GM12801 (cell line): ENCODE data around the gene RAB27B.

ENCODE experiments used
- CTCF ChIP-seq: IDR thresholded peaks from one replicate; pipeline ENCODE4 v1.5.1; 2011; ENCODE audit warnings: control low read depth; ENCODE audit not compliant: insufficient read length; ENCODE audit errors: extremely low read depth

The RAB27B gene, protein sequence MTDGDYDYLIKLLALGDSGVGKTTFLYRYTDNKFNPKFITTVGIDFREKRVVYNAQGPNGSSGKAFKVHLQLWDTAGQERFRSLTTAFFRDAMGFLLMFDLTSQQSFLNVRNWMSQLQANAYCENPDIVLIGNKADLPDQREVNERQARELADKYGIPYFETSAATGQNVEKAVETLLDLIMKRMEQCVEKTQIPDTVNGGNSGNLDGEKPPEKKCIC

DNA sequence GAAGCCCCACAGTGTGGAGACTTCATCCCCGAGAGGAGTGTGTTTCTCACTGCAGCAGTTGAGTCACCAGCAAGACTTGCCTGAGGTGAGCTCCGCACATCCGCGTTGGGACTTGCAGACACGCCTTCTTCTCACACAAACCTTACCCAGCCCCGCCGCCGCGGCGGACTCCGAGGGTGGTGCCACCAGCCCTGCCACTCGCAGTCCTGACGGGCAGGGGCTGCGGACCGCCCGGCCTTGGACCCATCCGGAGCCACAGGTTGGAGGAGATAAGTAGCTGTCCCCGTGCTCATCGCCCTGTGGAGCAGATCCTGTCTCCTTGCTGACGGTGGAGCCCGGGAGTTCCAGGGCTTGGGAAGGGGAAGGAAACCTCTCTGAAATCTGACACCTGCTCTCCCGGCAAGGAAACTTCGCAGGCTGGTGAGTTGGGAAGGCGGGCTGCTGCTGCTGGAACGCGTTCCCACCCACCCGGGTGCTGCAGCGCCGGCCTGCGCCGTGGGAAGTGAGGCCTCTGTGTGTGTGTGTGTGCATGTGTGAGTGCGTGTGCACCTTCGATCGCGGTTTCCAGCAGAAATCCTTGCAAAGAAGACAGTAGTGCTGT lies at the start of gene RAB27B:
Gene RAB27B (plus strand): TSS at position 197 of the 601 bp plus-strand sequence. CDS start 49,109 bp downstream, outside the sequence.
- no peak for TF ChIP-seq CTCF

DNA sequence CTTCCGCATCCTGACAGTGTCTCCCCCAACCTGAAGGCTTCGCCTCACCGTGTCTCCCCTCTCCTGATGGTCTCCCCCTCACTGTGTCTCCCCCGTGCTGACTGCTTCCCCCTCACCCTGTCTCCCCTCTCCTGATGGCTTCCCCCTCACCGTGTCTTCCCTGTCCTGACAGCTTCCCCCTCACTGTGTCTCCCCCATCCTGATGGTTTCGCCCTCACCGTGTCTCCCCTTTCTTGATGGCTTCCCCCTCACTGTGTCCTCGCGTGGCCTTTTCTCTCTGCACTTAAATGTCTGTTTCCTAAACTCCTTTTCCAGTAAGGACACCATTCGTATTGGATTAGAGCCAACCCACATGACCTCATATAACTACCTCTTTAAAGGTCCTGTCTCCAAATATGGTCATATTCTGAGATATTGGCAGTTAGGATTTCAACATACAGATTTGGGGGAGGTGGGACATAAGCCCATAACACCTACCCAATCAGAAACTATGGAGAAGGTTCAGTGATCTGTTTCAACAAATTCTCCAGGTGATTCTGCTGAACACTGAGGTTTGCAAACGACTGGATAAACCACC lies 47.9 kb upstream of the RAB27B start:
- no peak for TF ChIP-seq CTCF

- TF ChIP-seq CTCF, result no peak
Measured at GRCh38 chr18:54780970-54781369, 47.3 kb upstream of the RAB27B start.

GRCh38 chr18:54783139-54783538 lies 45.1 kb upstream of the RAB27B start:
- no peak for TF ChIP-seq CTCF

DNA sequence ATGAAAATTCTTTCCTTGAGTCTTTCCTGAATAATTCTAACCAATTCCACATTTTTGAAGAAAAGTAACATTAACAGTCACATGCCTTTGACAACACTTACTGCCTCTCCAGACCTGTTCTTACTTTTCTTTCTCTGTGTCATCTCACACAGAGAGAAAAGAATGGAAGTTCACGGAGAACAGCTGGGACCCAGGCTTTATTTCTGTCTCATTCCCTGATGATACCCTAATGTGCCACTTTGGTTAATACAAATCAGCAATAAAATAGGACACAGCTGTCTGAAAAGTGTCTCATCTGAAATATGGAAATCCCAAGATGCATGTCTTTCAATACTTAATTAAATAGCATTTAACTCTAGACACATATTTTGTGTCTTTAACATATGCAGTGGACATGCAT lies 42.1 kb upstream of the RAB27B start:
- TF ChIP-seq CTCF, result no peak

- TF ChIP-seq CTCF, result no peak
Measured at GRCh38 chr18:54787121-54787520, 41.2 kb upstream of the RAB27B start.

DNA sequence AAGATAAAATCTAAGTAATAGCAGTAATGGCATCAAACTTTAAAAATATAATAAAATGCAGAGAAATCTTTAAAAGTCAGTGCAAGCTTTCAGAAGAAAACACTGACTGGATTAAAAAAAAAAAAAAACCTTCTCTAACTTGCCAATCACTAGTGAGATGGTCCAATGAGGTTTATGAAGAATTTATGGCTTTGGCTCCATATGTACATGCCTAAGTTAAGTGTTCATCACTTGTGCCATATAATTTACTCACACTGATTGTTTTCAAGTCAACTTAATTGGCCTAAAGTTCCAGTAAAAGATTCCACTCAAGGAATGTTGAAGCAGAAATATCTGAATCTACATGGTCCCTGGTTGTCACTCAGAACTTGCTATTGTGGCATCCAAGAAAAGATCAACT lies 40.7 kb upstream of the RAB27B start:
- TF ChIP-seq CTCF, result no peak
